Effector memory CD8-positive, alpha-beta T cell (primary cell): ENCODE data around the gene BAIAP2.
"Not testable (repeated sequence)": the region's sequence is repeated elsewhere in the genome, so short reads cannot be mapped to it uniquely, and the experiment has no call there.

Experiments used
- ATAC-seq: fragments of 150-1000 bp; cut with Tn5 transposase; replicated peaks from 2 replicates; pipeline ENCODE4 v1.10.0; 2021; ENCODE audit warnings: mild to moderate bottlenecking, moderate library complexity
- DNase-seq, 3 experiments: peaks; one replicate each; pipeline ENCODE4 v3.0.0; 2021
- H3K27ac Mint-ChIP-seq, 2 donors: one replicate each; pipeline ENCODE4 v1.8.0; 2022; ENCODE audit warnings: mild to moderate bottlenecking in 2 of 2, mixed read lengths in 2 of 2, moderate library complexity in 2 of 2
- H3K27me3 Mint-ChIP-seq, 2 donors: one replicate each; pipeline ENCODE4 v1.8.0; 2022; ENCODE audit warnings: mixed read lengths in 2 of 2
- H3K36me3 Mint-ChIP-seq: one replicate; pipeline ENCODE4 v1.8.0; 2022; ENCODE audit warnings: mild to moderate bottlenecking, moderate library complexity, mixed read lengths; ENCODE audit not compliant: insufficient read depth
- H3K4me1 Mint-ChIP-seq, 2 donors: one replicate each; pipeline ENCODE4 v1.8.0; 2022; ENCODE audit warnings: low read depth in 2 of 2, mixed read lengths in 2 of 2
- H3K4me3 Mint-ChIP-seq, 2 donors: one replicate each; pipeline ENCODE4 v1.8.0; 2022; ENCODE audit warnings: mild to moderate bottlenecking in 2 of 2, mixed read lengths in 2 of 2, moderate library complexity in 2 of 2
- H3K9me3 Mint-ChIP-seq, 2 donors: one replicate each; pipeline ENCODE4 v1.8.0; 2022; ENCODE audit warnings: mixed read lengths in 2 of 2

The BAIAP2 gene

GRCh38 chr17:81154016-81154415, 119.1 kb downstream of the BAIAP2 start:
- not testable (repeated sequence) for DNase-seq, ATAC-seq, H3K36me3 Mint-ChIP-seq, H3K4me1 Mint-ChIP-seq, H3K4me3 Mint-ChIP-seq, H3K27ac Mint-ChIP-seq, H3K9me3 Mint-ChIP-seq
- H3K27me3 Mint-ChIP-seq, result peaks cover 14 to 27% of the 10 kb centered on the region in 2 donors

DNA sequence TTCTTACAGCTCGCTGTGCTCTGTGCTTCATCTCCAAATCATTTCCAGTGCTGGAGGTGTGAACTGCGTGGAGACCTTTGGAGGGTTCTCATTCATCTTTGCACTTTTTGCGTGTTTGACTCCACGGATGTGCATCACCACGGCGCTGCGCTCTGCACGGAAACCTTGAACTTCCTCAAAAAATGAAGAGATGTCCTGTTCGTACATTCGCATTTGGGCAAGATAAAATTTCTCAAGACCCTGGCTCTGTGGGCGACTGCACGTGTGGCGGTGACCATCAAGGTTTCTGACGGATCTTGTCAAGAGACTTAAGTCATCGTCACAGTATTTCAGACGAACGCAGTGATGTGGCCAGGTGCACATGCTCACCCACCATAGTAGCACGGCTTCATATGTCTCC, 120.0 kb downstream of the BAIAP2 start:
- Mint-ChIP-seq H3K4me1 (peaks cover 0 to 2% of the 10 kb centered on the region in 2 donors), H3K9me3 (no peaks in the 10 kb centered on the region), H3K27ac (no peak overlapping the region), H3K4me3 (no peak overlapping the region), H3K36me3 (no peaks in the 10 kb centered on the region), H3K27me3 (peaks cover 16 to 27% of the 10 kb centered on the region in 2 donors)
- ATAC-seq (no peak), DNase-seq (no peak)

GRCh38 chr17:81156866-81157805, 122.2 kb downstream of the BAIAP2 start:
- H3K4me3 Mint-ChIP-seq, result no peak overlapping the region
- H3K27me3 Mint-ChIP-seq, result peaks cover 18 to 25% of the 10 kb centered on the region in 2 donors
- no peaks in the 10 kb centered on the region for H3K36me3 Mint-ChIP-seq
- H3K4me1 Mint-ChIP-seq, result peaks cover 0 to 2% of the 10 kb centered on the region in 2 donors
- DNase-seq, result no peak
- no peaks in the 10 kb centered on the region for H3K9me3 Mint-ChIP-seq
- ATAC-seq, result no peak
- no peak overlapping the region for H3K27ac Mint-ChIP-seq

GRCh38 chr17:81157848-81158687, 123.1 kb downstream of the BAIAP2 start:
- H3K27ac Mint-ChIP-seq, result no peak overlapping the region
- H3K27me3 Mint-ChIP-seq, result peaks cover 19 to 33% of the 10 kb centered on the region in 2 donors
- H3K4me3 Mint-ChIP-seq, result no peak overlapping the region
- no peaks in the 10 kb centered on the region for H3K9me3 Mint-ChIP-seq
- no peaks in the 10 kb centered on the region for H3K4me1 Mint-ChIP-seq
- ATAC-seq, result no peak
- no peak for DNase-seq
- H3K36me3 Mint-ChIP-seq, result no peaks in the 10 kb centered on the region

GRCh38 chr17:81158688-81159590, 124.0 kb downstream of the BAIAP2 start:
- no peak overlapping the region for H3K4me3 Mint-ChIP-seq
- peaks cover 28 to 42% of the 10 kb centered on the region in 2 donors for H3K27me3 Mint-ChIP-seq
- ATAC-seq (no peak), DNase-seq (no peak)
- no peaks in the 10 kb centered on the region for H3K4me1 Mint-ChIP-seq
- peak overlapping the region in 1 of 2 donors; percentile 66 for H3K27ac Mint-ChIP-seq
- no peaks in the 10 kb centered on the region for H3K9me3 Mint-ChIP-seq
- no peaks in the 10 kb centered on the region for H3K36me3 Mint-ChIP-seq

- Mint-ChIP-seq H3K4me3 (no peak overlapping the region), H3K9me3 (no peaks in the 10 kb centered on the region), H3K4me1 (no peaks in the 10 kb centered on the region), H3K27ac (peak overlapping the region in 1 of 2 donors; percentile 66), H3K36me3 (no peaks in the 10 kb centered on the region), H3K27me3 (peaks cover 34 to 50% of the 10 kb centered on the region in 2 donors)
- no peak for DNase-seq
- no peak for ATAC-seq
These were observed 124.8 kb downstream of the BAIAP2 start for GRCh38 chr17:81159611-81160265.

DNA sequence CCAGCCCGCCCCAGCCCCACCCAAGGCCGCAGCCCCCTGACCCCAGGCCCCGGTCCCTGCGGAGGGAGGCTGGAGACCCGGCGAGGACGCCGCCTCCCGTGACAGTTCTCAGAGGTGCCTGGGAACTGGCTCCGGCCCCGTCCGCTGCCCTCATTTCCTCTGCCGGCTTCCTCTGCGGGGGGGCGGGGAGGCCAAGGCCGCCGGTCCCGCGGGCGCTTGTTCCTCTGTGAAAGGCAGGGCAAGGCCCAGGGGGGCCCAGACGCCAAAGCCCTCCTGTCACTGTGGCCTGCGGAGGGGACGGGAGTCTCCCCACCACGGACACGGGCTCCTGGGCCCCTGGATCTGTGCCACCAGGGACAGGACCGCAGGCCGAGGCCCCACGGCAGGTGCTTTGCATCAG, 125.4 kb downstream of the BAIAP2 start:
- Mint-ChIP-seq H3K4me1 (no peaks in the 10 kb centered on the region), H3K27me3 (peaks cover 34 to 50% of the 10 kb centered on the region in 2 donors), H3K27ac (peak overlapping the region in 1 of 2 donors; percentile 38), H3K9me3 (no peaks in the 10 kb centered on the region), H3K4me3 (peak overlapping the region in 1 of 2 donors; percentile 50), H3K36me3 (no peaks in the 10 kb centered on the region)
- ATAC-seq (peak; percentile 17), DNase-seq (no peak)

DNA sequence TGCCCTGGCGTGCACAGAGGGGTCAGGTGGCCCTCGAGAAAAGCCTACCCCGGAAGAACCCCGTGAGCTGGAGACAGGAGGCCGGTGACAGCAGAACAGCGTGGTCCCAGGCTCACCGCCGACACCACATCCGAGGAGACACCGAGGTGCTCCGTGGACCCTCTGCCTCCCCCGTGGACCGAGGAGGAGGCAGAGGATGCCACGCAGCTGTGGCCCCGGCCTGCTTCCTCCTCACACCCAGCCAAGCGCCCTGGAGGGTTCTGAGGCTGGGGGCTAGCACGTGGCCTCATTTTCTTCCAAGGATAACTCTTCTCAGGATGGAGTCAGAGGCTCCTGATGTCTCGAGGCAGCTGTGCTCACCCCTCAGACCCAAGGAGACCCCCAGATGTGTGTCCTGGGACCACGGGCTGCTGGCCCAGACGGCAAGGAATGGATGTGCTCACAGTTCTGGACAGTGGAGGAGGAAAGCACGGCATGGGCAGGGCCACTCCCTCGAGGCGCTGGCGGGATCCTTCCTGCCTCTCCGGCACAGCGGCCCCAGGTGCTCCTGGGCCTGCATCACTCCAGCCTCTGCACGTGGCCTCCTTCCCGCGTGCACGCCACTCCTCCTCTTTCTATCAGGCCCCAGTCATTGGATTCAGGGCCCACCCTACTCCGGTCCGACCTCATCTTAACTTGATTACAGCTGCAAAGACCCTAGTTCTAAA, 125.9 kb downstream of the BAIAP2 start:
- ATAC-seq, result peak; percentile 31

DNA sequence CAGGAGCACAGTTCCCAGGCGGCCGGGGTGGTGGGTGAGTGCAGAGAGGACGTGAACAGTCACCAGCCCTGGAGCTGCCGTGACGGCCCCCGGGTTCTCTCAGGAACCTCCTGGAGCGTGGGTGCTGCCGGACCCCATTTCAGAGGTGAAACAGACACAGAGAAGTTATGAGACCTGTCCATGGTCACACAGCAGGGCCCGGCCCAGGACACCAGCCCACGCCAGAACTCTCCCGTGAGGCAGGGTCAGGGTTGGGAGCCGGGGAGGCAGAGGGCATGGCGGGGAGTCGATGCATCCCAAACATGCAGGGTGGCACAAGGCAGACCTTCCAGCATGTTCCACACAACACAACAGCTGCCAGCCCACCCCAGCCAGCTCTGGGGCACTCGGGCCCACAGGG, 126.6 kb downstream of the BAIAP2 start:
- no peak overlapping the region for H3K27ac Mint-ChIP-seq
- ATAC-seq (no peak), DNase-seq (no peak)
- no peak overlapping the region for H3K4me3 Mint-ChIP-seq
- H3K4me1 Mint-ChIP-seq, result no peaks in the 10 kb centered on the region
- no peaks in the 10 kb centered on the region for H3K9me3 Mint-ChIP-seq
- H3K27me3 Mint-ChIP-seq, result peaks cover 34 to 50% of the 10 kb centered on the region in 2 donors
- H3K36me3 Mint-ChIP-seq, result no peaks in the 10 kb centered on the region

More for the DNA sequence above, 125.9 kb downstream of the BAIAP2 start:
- no peaks in the 10 kb centered on the region for H3K36me3 Mint-ChIP-seq
- no peak for DNase-seq
- no peaks in the 10 kb centered on the region for H3K9me3 Mint-ChIP-seq
- H3K27ac Mint-ChIP-seq, result peak overlapping the region in 1 of 2 donors; percentile 38
- peaks cover 34 to 50% of the 10 kb centered on the region in 2 donors for H3K27me3 Mint-ChIP-seq
- H3K4me3 Mint-ChIP-seq, result peak overlapping the region in 1 of 2 donors; percentile 50
- H3K4me1 Mint-ChIP-seq, result no peaks in the 10 kb centered on the region

DNA sequence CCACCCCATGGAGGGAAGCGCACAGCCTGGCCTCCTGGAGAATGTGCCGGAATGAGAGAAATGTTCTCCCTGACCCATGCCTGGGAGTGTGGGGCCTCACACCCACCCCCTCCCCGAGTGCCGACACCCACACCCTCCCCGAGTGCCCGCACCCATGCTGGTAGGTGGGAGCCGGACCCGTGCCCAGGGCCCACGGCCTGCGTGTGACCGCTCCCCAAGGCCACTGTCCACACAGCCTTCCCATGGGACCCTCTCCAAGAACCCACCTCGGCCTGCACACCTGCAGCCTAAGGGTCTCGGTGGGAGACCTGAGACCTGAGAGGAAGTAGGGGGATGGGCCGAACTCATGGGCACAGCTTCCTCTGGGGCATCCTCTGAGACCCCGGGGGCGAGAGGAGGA, 127.0 kb downstream of the BAIAP2 start:
- ATAC-seq (no peak), DNase-seq (no peak)
- no peaks in the 10 kb centered on the region for H3K4me1 Mint-ChIP-seq
- H3K9me3 Mint-ChIP-seq, result no peaks in the 10 kb centered on the region
- peaks cover 34 to 53% of the 10 kb centered on the region in 2 donors for H3K27me3 Mint-ChIP-seq
- no peak overlapping the region for H3K4me3 Mint-ChIP-seq
- no peak overlapping the region for H3K27ac Mint-ChIP-seq
- no peaks in the 10 kb centered on the region for H3K36me3 Mint-ChIP-seq

GRCh38 chr17:81162491-81162890, 127.5 kb downstream of the BAIAP2 start:
- Mint-ChIP-seq H3K9me3 (no peaks in the 10 kb centered on the region), H3K4me3 (no peak overlapping the region), H3K4me1 (no peaks in the 10 kb centered on the region), H3K27ac (no peak overlapping the region), H3K27me3 (peaks cover 34 to 58% of the 10 kb centered on the region in 2 donors), H3K36me3 (no peaks in the 10 kb centered on the region)
- ATAC-seq (no peak), DNase-seq (no peak)
